NCI-H345 (cell line): ENCODE data around the gene DUSP22.

Source experiments
- DNase-seq: peaks from one replicate; lab custom pipeline; 2025; lab: John Stamatoyannopoulos, UW

The DUSP22 gene

DNA sequence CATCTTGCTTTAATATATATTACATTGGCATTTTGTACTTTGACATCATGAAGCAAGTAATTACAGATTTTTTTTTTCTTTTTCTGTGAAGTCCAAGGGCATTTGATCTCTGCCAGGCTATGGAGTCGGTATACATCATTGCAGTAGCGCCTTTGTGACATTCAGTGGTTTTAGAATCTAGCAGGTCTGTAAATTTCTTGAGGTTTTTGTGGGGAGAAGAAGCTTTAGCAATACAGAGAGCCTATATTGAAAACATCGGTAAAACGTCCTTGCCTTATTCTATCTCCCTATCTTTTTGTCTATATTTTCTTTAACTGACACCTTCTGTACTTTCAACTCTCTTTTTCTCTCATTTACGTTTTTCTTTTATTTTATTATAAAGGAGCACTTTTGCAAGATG, 47.2 kb downstream of the DUSP22 start:
- no peak for DNase-seq

GRCh38 chr6:340186-340955, 48.1 kb downstream of the DUSP22 start:
- no peak for DNase-seq

DNA sequence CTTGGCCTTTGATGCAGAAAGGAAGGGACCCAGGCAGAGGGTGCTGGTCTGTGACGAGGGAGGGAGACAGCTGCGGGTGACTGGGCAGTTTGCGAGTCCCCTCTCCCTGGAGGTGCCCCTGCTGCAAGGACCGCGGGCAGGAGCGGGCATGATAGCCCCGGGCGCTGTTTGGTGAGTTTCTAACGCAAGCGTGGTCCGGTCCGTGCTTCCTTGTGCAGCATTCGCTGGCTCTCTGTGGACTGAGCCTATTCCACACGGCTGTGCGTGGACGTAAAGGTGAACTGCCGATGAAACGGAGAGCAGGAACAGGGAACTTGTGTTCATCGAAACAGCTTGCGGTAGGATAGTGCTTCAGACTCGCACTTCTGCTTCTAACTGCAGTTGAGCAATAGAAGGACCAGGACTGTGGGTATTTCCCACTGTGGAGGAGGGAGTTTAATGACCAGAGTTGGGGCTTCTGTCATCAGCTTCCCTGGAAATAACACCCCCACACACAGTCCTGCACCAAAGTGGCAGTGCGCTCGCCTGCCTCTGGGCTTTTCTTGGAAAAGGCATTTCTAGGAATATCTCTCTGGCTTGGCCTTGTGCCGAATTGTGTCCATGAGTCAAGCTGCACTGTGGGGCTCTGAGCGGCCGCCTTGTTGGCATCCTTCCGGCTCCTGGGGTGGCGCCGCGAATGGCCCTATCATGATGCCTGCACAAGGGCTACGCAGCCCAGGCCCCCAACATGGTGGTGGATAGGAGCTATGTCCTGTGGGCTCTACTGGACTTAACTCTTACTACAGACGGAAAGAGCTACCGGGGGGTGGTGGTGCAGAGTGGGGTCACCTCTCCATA, 48.9 kb downstream of the DUSP22 start:
- DNase-seq = no peak

DNA sequence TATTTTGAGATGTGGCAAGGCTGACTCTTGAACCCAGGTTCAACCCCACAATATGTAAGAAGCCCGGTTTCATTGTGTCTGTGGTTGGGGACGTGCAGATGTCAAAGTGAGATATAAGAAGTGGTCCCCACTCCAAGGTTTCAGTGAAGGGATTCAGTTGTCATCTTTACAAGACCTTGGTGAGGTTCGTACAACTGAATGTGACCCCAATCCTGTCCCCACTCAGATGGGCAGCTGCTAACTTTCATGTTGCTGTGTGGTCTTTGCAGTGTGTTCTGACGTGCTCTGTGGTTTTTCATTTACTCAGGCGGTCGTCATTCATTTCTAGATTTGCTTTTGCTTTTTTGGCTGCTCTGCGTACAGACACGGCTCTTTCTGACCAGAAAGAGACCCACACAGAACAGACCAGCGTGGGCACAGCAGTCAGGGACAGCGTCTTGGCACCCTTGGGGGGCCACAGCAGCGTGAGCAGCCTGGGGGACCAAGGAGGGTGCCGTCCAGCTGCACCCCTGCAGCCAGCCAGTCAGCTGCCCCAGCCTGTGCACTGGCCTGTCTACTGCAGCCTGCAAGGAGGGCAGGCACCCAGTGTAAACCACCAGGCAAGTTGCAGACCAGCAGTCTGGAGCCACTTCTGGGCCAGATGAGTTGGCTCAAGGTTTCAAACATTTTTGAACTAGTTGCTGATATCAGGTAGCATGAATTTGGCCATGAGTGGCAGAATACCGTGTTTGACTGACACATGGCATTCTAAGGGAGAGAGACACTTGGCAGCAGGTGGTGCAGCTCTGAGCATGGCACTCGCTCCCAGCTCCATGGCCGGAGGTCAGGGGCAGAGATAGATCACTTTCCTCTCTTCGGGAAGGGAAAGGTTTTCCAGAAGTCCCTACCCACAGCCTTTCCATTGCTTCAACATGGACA, 49.9 kb downstream of the DUSP22 start:
- no peak for DNase-seq

DNA sequence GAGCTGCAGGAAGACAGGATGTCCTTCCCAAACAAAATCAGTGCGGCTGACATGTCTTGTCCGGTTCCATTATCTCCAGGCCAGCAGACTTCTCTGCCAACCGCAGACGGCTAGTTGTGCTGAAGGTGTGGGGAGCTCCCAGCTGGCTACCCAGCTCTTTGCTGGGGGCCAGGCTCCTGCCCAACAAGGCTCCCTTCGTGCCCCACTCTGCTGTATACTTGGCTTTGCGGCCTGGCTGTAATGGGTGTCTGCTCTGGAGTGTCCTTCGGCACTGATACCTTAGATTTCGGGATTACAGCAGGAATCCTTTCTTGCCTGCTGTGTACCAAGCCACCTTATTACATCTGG, 50.5 kb downstream of the DUSP22 start:
- no peak for DNase-seq

DNA sequence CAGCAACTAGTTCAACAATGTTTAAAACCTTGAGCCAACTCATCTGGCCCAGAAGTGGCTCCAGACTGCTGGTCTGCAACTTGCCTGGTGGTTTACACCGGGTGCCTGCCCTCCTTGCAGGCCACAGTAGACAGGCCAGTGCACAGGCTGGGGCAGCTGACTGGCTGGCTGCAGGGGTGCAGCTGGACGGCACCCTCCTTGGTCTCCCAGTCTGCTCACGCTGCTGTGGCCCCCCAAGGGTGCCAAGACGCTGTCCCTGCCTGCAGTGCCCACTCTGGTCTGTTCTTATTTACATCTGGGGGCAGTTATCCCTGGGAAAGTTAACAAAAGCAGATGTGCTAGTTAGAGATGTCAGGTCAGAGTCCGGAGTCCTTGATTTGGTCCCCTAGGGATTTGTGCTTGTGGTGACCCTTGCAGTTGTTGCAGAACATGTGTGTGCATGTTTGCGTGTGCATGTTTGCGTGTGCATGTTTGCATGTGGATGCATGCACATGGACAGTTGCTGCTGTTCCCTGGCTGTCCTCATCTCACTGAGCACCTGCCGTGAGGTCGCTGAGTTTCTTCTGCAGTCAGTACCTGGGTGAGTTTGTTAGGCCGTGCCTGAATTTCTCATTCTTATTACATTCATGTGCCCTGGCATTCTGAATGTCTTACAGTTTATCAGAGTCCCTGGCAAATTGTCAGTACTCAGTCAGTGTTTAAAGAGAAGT, 51.1 kb downstream of the DUSP22 start:
- no peak for DNase-seq

- DNase-seq = no peak
Observed at GRCh38 chr6:343960-344815, 51.9 kb downstream of the DUSP22 start.

- no peak for DNase-seq
Observed at GRCh38 chr6:344816-345340, 52.6 kb downstream of the DUSP22 start.

- DNase-seq = no peak
Observed at GRCh38 chr6:345747-346385, 53.6 kb downstream of the DUSP22 start.

DNA sequence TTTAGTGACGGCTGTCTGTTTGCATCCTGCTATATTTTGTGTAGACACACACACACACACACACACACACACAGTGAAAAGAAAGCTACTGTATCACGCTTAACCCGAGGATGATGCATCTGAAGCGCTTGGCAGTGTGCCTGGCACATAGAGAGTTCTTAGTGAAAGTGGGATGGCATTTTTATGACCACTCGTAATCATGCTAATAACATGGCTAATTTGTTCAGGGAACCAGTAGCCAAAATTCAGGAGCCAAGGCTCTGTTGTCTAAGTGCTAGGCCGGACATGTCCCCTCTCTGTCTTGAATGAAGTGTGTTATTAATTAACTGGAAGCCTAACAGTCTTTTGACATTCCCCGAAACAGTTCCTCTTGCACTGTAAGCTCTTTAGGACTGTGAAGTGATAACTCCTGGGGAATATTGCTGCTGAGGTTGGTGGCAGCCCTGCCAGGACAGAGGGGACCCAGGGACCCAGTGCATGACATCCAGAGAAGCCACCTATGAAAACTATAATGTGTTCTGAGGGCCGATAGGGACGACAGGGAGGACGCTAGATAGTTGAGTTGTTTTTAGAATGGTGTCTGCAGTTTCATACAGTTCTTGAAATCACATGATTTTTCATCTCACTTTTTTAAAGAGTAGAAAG, 54.2 kb downstream of the DUSP22 start:
- no peak for DNase-seq

GRCh38 chr6:347232-347631, 54.9 kb downstream of the DUSP22 start:
- DNase-seq = no peak

GRCh38 chr6:347951-348859, 55.9 kb downstream of the DUSP22 start:
- DNase-seq = no peak

GRCh38 chr6:348860-349396, 56.6 kb downstream of the DUSP22 start:
- DNase-seq = no peak

- no peak for DNase-seq
Observed at GRCh38 chr6:349491-349921, 57.2 kb downstream of the DUSP22 start.

DNA sequence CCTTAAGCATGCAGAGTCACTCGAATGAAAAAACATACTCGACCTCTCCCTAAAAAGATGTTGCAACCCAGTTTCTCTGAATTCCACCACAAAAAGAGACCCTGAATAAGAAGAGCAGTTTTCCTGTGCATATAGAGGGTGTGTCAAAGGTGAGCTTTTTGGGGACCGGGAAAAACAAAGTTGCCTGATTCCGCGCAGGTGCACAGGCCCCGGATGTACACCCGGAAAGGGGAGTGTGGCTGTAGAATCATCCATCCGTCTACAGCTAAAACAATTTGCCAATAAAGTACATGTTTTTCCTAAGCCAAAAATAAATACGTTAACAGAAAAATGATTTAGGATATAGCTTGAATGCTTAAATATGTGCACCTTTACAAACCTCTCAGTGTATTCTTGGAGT, 58.1 kb downstream of the DUSP22 start:
- DNase-seq = no peak

GRCh38 chr6:351011-351866, 59.0 kb downstream of the DUSP22 start:
- no peak for DNase-seq

DNA sequence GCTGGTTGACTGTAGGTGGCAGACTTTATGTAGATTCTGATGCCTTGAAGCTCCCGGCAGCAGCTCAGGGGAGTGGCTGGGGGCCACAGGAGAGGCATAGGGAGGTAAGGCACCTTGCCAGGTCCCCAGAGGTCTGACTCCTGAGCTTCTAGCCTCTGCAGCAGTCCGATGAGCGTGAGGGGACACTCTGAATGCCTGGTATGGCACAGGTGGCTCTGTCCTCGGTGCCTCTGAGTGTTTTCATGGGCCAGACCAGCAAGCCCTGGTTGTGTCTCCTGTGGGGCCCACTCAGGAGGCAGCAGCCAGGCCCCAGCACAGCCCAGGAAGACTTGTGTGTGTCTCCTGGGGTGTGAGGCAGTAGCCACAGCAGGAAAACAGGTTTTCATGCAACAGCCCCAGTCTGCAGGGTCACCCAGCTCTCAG, 59.6 kb downstream of the DUSP22 start:
- DNase-seq = no peak
